GM23338 (cell line): Measurements from ENCODE around the gene OR2A5. TPM values are rescaled to one million over a fixed set of nuclear protein-coding genes. Genes with fewer than 3 reads are reported as not detected.

ENCODE experiments used
- ATAC-seq: fragments of 200-7000 bp; cut with Tn5 transposase; 3 replicates; pipeline ENCODE4 v1.9.1; 2020
- DNase-seq: peaks from one replicate; pipeline ENCODE4 v3.0.0-alpha.2; 2015; ENCODE audit warnings: low spot score
- H2AFZ ChIP-seq: fragments of 200-600 bp; sonication (generic); 2 replicates; pipeline ENCODE4 v1.8.0; 2016; ENCODE audit warnings: antibody characterized with exemption, mild to moderate bottlenecking, moderate library complexity
- H3F3A ChIP-seq: fragments of 200-600 bp; sonication (generic); replicated peaks from 2 replicates; pipeline ENCODE4 v1.8.0; 2017; ENCODE audit warnings: antibody characterized with exemption, mixed run types, low read depth
- H3K27ac ChIP-seq: fragments of 200-600 bp; sonication (generic); 2 replicates; pipeline ENCODE4 v1.6.1; 2016; ENCODE audit warnings: low read depth
- H3K27me3 ChIP-seq: fragments of 200-600 bp; sonication (generic); 2 replicates; pipeline ENCODE4 v1.8.0; 2016; ENCODE audit warnings: mild to moderate bottlenecking, mixed run types, moderate library complexity; ENCODE audit not compliant: insufficient read depth
- H3K36me3 ChIP-seq: fragments of 200-600 bp; sonication (generic); 2 replicates; pipeline ENCODE4 v1.8.0; 2016; ENCODE audit warnings: mild to moderate bottlenecking; ENCODE audit not compliant: insufficient read depth
- H3K4me1 ChIP-seq: fragments of 200-600 bp; sonication (generic); 2 replicates; pipeline ENCODE4 v1.8.0; 2016; ENCODE audit warnings: mild to moderate bottlenecking, moderate library complexity; ENCODE audit not compliant: insufficient read depth
- H3K4me2 ChIP-seq: fragments of 200-600 bp; sonication (generic); 2 replicates; pipeline ENCODE4 v1.7.1; 2017; ENCODE audit warnings: mixed run types
- H3K4me3 ChIP-seq: fragments of 200-600 bp; sonication (generic); 2 replicates; pipeline ENCODE4 v1.6.1; 2016; ENCODE audit warnings: mixed run types
- H3K79me2 ChIP-seq: fragments of 200-600 bp; sonication (generic); replicated peaks from 2 replicates; pipeline ENCODE4 v1.8.0; 2017; ENCODE audit warnings: mild to moderate bottlenecking; ENCODE audit not compliant: insufficient read depth
- H3K9me2 ChIP-seq: fragments of 200-600 bp; sonication (generic); 2 replicates; pipeline ENCODE4 v1.8.0; 2017; ENCODE audit not compliant: insufficient read depth
- H4K20me1 ChIP-seq: fragments of 200-600 bp; sonication (generic); replicated peaks from 2 replicates; pipeline ENCODE4 v1.8.0; 2017; ENCODE audit warnings: mild to moderate bottlenecking; ENCODE audit not compliant: insufficient read depth
- H3K27ac Mint-ChIP-seq: 2 replicates; pipeline ENCODE4 v1.8.0; 2020; ENCODE audit warnings: inconsistent platforms, mild to moderate bottlenecking, moderate library complexity, mixed read lengths
- H3K27me3 Mint-ChIP-seq: 3 replicates; pipeline ENCODE4 v1.8.0; 2022; ENCODE audit warnings: low read depth, mild to moderate bottlenecking, moderate library complexity, mixed read lengths, inconsistent platforms; ENCODE audit not compliant: insufficient read depth, poor library complexity
- H3K36me3 Mint-ChIP-seq: 3 replicates; pipeline ENCODE4 v1.8.0; 2021; ENCODE audit warnings: low read depth, mild to moderate bottlenecking, inconsistent platforms, moderate library complexity, mixed read lengths
- H3K4me1 Mint-ChIP-seq: 3 replicates; pipeline ENCODE4 v1.8.0; 2020; ENCODE audit warnings: mild to moderate bottlenecking, inconsistent platforms, mixed read lengths
- H3K4me3 Mint-ChIP-seq: 3 replicates; pipeline ENCODE4 v1.8.0; 2021; ENCODE audit warnings: moderate library complexity, mild to moderate bottlenecking, inconsistent platforms, mixed read lengths
- H3K9me3 Mint-ChIP-seq: 3 replicates; pipeline ENCODE4 v1.8.0; 2020; ENCODE audit warnings: moderate library complexity, mild to moderate bottlenecking, inconsistent platforms, mixed read lengths
- CTCF ChIP-seq, 2 experiments: fragments of 200-600 bp in 1 of 2; sonication (generic) in 1 of 2; conservative IDR thresholded peaks; 2 replicates each; pipeline versions ENCODE4 v1.5.1 to v1.6.1; 2016 to 2017; ENCODE audit warnings: antibody characterized with exemption in 2 of 2, low read depth in 2 of 2, mild to moderate bottlenecking in 2 of 2, moderate library complexity in 1 of 2
- EZH2 ChIP-seq: fragments of 200-600 bp; sonication (generic); IDR thresholded peaks from one replicate; pipeline ENCODE4 v1.8.0; 2017; ENCODE audit warnings: antibody characterized with exemption, mild to moderate bottlenecking, low read depth; ENCODE audit not compliant: unreplicated experiment
- JUNB ChIP-seq: IDR thresholded peaks from one replicate; pipeline ENCODE4 v1.6.1; 2016; ENCODE audit warnings: antibody characterized with exemption; ENCODE audit not compliant: unreplicated experiment
- NANOG ChIP-seq: IDR thresholded peaks from 2 replicates; pipeline ENCODE4 v1.6.1; 2016; ENCODE audit warnings: antibody characterized with exemption, borderline replicate concordance
- POLR2AphosphoS5 ChIP-seq: IDR thresholded peaks from 2 replicates; pipeline ENCODE4 v1.6.1; 2016; ENCODE audit warnings: antibody characterized with exemption, low read depth
- REST ChIP-seq: IDR thresholded peaks from one replicate; pipeline ENCODE4 v1.6.1; 2018; ENCODE audit warnings: antibody characterized with exemption; ENCODE audit not compliant: unreplicated experiment
- STAT1 ChIP-seq: IDR thresholded peaks from one replicate; pipeline ENCODE4 v1.6.1; 2016; ENCODE audit warnings: antibody characterized with exemption; ENCODE audit not compliant: unreplicated experiment
- ZNF331 ChIP-seq: fragments of 250-450 bp; sonication (Bioruptor Pico); IDR thresholded peaks from 2 replicates; pipeline ENCODE4 v1.5.0; 2020; ENCODE audit warnings: low read depth, mild to moderate bottlenecking, moderate library complexity
- polyA plus RNA-seq: library from polyadenylated mRNA; unstranded; fragments of >200 nt; fragmentation: Nextera tagmentation; extraction: Ambion mirVana; gene quantifications from 2 replicates; pipeline ENCODE4 v1.2.1, GENCODE V29; 2016
- total RNA-seq: library from RNA; depleted of rRNA; stranded (reverse); fragments of >200 nt; shearing (Covaris generic); gene quantifications from 2 replicates; pipeline ENCODE4 v1.2.3, GENCODE V29; 2014
- TF ChIP-seq, protein P1 (sequence below): IDR thresholded peaks from 2 replicates; pipeline ENCODE4 v1.6.1; 2016; ENCODE audit warnings: antibody characterized with exemption

OR2A5 gene
- total and polyA plus RNA-seq, 2 experiments from 2014 or later: not detected

DNA sequence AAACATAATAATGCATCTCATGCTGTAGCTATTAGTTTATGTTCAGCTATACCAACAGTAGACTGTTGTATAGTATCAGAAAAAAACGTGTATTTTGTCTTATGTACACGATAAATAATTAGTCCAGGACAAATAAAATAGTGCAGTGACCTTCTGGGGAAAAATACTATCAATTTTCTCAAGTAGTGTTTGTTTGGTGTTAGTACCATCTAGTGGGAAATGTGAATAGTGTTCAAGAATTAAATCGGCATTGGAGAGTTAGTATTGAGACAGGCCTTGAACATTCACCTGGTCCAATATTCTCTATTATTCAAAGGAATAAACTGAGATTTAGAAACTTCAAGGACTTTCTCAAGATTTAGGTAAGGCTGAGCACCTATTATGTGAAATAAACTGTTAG lies 21.7 kb upstream of the OR2A5 start (continued):
- peak; percentile 59 to 61 for TF ChIP-seq CTCF (conservative IDR thresholded peaks at IDR 0.05; ENCODE audit: low read depth in 2 of 2)

- Histone ChIP-seq H4K20me1 (no peaks in the 10 kb centered on the region), H3K27me3 (no peaks in the 10 kb centered on the region), H3K9me2 (no peaks in the 10 kb centered on the region), H3K4me1 (no peaks in the 10 kb centered on the region), H3K36me3 (no peaks in the 10 kb centered on the region), H3K27ac (no peak overlapping the region), H3K79me2 (no peaks in the 10 kb centered on the region), H2AFZ (no peak overlapping the region), H3K4me3 (no peak overlapping the region), H3K4me2 (no peak overlapping the region), H3F3A (no peaks in the 10 kb centered on the region)
- no peak overlapping the region for H3K27ac Mint-ChIP-seq
- no peaks in the 10 kb centered on the region for H3K36me3 Mint-ChIP-seq
- no peak overlapping the region for H3K4me3 Mint-ChIP-seq
- no peak for ATAC-seq
- H3K9me3 Mint-ChIP-seq: no peaks in the 10 kb centered on the region
- DNase-seq: no peak
- H3K27me3 Mint-ChIP-seq: no peaks in the 10 kb centered on the region
- TF ChIP-seq ZNF331 (CRISPR knock-in tag) (no peak), JUNB (no peak), POLR2AphosphoS5 (no peak), STAT1 (no peak), CTCF (conservative IDR thresholded peaks at IDR 0.05; ENCODE audit: low read depth in 2 of 2) (no peak), REST (no peak), EZH2 (no peak), NANOG (no peak)
- TF ChIP-seq, protein P1, sequence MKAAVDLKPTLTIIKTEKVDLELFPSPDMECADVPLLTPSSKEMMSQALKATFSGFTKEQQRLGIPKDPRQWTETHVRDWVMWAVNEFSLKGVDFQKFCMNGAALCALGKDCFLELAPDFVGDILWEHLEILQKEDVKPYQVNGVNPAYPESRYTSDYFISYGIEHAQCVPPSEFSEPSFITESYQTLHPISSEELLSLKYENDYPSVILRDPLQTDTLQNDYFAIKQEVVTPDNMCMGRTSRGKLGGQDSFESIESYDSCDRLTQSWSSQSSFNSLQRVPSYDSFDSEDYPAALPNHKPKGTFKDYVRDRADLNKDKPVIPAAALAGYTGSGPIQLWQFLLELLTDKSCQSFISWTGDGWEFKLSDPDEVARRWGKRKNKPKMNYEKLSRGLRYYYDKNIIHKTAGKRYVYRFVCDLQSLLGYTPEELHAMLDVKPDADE: no peak
- H3K4me1 Mint-ChIP-seq: no peaks in the 10 kb centered on the region
Measured at GRCh38 chr7:144027974-144028373, 20.8 kb upstream of the OR2A5 start.
